CD4-positive, alpha-beta T cell treated with Interferon gamma for 1 hour (primary cell): Measurements from ENCODE around the gene HSPB9.
"Not testable (repeated sequence)": the region's sequence is repeated elsewhere in the genome, so short reads cannot be mapped to it uniquely, and the experiment has no call there.

ENCODE experiments used
- DNase-seq: peaks from one replicate; pipeline ENCODE4 v3.0.0-alpha.2; 2020

HSPB9 gene

GRCh38 chr17:42120161-42120769, 2.3 kb upstream of the HSPB9 start:
- DNase-seq: no peak

GRCh38 chr17:42120770-42121769, 1.5 kb upstream of the HSPB9 start, which contains the start of gene KAT2A:
KAT2A (minus strand) TSS chr17:42121367; CDS start chr17:42121304, 63 bp downstream.
- DNase-seq: peak; percentile 72

DNA sequence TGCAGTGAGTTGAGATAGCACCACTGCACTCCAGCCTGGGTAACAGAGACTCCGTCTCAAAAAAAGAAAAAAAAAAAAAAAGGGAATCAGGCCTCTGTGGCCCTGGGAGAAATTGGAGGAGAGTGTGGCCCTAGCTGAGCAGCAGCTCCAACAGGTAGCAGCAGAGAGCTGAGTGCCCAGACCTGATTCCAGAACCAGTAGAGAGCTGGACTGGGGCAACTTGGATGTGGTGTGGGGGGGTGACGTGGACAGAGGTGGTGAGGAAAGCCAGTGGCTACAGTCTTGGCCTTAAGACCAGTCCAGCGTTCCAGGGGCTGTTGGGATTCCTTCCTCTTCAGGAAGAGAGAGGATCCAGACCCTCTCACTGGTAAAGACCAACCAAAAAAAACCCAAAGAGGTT, 1.7 kb downstream of the HSPB9 start:
- no peak for DNase-seq

DNA sequence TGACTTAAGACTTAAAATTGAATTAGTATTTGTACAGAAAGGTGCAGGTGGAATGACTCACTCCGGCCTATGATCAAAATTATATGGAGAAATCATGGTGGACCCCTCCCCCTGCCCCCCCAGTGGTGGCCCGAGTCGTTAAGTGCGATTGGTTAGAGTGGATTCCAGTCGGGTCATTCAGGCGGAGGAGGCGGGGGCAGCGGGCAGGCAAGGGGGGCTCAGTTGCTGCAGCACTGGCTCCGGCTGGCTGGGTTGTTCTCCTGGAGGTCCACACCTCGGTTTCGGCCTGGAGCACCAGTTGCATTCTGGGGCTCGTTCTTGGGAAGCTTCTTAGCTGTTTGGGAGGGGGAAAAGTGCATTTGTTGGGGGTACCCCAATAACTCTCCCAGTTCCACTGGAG, 3.0 kb downstream of the HSPB9 start:
- no peak for DNase-seq

DNA sequence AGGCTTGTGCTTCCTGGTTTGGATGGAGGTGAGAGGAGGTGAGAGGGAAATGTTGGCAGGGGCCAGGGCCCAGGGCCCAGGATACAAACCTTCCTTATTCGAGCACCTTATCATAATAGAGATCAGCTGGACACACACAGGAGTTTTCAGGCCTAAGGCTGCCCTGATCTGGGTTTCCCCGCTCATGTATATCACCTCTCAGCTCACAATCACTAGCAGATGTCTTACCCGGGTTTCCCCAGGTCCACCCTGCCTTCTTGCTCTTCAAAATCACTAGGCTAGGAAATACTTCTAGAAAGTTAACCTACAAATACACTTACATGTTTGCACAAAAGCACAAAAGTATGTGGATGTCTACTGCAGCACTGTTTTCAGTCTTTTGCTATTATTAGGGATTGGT, 4.2 kb downstream of the HSPB9 start:
- DNase-seq: no peak

- DNase-seq: no peak
These were observed 4.8 kb downstream of the HSPB9 start for GRCh38 chr17:42127414-42127813.

GRCh38 chr17:42129109-42129837, 6.7 kb downstream of the HSPB9 start:
- no peak for DNase-seq

DNA sequence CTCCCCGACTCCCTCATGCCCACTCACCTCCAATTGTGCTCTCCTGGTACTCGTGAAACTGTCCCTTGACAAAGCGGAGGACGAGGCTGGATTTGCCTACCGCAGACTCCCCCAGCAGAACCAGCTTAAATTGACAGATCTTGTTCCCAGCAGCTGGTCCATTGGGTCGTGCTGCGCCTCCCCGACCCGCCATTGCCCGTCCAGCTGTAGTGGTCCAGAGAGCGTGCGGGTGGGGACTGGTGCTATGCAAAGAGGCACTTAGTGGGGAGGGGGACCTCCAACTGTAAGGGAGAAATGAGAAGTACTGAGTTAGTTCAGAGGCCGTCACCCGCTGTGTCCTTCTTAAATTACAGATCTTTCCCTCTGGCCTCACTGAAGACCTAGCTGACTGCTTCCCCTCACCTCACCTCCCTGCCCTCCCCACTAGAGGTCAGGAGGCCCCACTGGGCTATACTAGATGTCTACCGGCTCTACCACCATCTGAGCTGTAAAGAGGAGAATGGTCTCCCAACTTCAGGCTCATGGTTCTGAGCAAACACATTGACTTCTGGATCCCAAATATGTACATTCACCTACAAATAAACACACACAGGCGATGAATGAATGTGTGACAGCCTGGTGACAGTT, 7.8 kb downstream of the HSPB9 start:
- DNase-seq: no peak

DNA sequence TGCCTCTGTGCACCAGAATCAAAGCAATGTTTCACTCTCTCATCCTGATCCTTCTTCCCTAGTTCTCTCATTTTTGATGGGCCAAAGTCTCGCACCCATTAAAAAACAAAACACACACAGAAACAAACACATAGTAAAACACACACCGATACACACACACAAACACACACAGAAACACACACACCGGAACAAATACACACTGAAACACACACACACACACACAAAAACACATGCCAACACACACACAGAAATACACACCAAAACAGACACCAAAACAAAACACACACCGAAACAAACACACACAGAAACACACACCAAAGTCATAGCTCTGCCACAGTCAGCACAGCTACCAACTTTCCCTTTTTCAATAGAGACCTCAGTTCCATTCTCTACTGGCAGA, 8.6 kb downstream of the HSPB9 start:
- no peak for DNase-seq

GRCh38 chr17:42131981-42132432, 9.4 kb downstream of the HSPB9 start:
- no peak for DNase-seq

- peak; percentile 28 for DNase-seq
These were observed 10.3 kb downstream of the HSPB9 start for GRCh38 chr17:42132941-42133340.

GRCh38 chr17:42133461-42134041, 10.9 kb downstream of the HSPB9 start:
- peak; percentile 68 for DNase-seq

- DNase-seq: no peak
These were observed 12.5 kb downstream of the HSPB9 start for GRCh38 chr17:42135151-42135550.

DNA sequence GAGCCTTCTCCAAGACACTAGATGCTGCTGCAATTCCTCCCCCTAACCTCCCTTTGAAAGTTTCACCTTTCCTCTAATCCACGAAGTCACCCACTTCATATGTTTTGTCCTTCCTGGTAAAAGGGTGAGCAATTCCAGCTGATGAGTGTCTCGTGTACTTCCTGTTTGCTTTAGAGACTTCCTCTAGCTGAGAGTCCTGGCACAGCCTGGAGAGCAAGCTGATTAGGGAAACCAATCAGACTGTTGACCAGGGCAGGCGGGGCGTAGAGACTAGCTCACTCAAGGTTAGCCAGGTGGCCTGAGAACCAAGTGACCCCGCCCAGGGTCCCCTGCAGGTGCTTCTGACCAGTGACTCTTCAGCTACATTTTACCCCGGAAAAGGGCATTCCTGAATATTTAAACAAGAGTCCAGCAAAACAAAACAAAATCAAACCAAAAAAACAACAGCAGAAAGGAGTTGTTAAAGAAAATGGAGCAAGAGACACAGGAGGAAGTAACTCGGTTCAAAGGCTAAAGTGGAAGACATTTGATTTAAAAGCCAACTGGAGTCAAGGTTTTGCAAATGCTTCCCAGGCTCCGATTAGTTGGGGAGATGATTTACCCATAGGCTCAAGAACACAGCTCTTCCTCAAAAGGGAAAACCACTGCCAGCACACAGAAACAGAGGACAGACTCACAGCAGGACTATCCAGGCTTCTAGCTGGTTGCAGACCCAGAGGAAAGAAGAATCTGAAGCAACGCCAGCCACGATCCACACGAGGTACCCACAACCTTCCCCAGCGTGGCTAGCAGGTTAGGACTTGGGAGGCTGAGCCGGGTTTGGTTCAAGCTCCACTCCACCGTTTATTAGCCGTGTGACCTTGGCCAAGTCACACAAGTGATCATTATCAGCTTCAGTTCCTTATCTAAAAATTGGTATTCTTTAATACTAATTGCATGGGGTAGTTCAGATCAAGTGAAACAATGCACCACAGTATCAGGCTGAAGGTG, 13.4 kb downstream of the HSPB9 start:
- DNase-seq: peak; percentile 34

- DNase-seq: no peak
These were observed 14.0 kb downstream of the HSPB9 start for GRCh38 chr17:42136654-42137051.

- no peak for DNase-seq
These were observed 16.3 kb downstream of the HSPB9 start for GRCh38 chr17:42138749-42139492.

GRCh38 chr17:42140690-42141089, 18.1 kb downstream of the HSPB9 start:
- not testable (repeated sequence) for DNase-seq

GRCh38 chr17:42141382-42141781, 18.8 kb downstream of the HSPB9 start:
- no peak for DNase-seq

- no peak for DNase-seq
These were observed 19.8 kb downstream of the HSPB9 start for GRCh38 chr17:42142371-42142896.

DNA sequence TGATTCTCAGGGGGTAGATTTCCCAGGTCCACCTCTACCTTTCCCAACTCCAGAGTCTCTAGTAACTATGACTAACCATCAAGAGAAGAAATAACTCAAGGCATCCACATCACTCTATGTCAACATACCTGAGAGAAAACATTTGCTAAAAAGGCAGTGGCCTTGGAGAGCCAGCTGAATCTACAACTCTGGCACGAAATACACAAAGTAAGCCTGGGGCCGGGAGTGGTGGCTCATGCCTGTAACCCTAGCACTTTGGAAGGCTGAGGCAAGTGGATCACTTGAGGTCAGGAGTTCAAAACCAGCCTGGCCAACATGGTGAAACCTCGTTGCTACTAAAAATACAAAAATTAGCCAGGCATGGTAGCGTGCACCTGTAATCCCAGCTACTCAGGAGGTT, 20.5 kb downstream of the HSPB9 start:
- DNase-seq: not testable (repeated sequence)
